Measurements from ENCODE around the gene TBC1D20. TPM values are rescaled to one million over a fixed set of nuclear protein-coding genes. Genes with fewer than 3 reads are reported as not detected.
A peak's percentile ranks its signal among the peaks of the same experiment; 100 is the strongest.

Gene TBC1D20
- total RNA-seq, 1 donor from 2014 or later, result 24.1 TPM

GRCh38 chr20:409697-410559 lies 52.4 kb downstream of the TBC1D20 start:
- peaks cover 46% of the 10 kb centered on the region for H3K4me1 Mint-ChIP-seq
- TF ChIP-seq, protein P1, sequence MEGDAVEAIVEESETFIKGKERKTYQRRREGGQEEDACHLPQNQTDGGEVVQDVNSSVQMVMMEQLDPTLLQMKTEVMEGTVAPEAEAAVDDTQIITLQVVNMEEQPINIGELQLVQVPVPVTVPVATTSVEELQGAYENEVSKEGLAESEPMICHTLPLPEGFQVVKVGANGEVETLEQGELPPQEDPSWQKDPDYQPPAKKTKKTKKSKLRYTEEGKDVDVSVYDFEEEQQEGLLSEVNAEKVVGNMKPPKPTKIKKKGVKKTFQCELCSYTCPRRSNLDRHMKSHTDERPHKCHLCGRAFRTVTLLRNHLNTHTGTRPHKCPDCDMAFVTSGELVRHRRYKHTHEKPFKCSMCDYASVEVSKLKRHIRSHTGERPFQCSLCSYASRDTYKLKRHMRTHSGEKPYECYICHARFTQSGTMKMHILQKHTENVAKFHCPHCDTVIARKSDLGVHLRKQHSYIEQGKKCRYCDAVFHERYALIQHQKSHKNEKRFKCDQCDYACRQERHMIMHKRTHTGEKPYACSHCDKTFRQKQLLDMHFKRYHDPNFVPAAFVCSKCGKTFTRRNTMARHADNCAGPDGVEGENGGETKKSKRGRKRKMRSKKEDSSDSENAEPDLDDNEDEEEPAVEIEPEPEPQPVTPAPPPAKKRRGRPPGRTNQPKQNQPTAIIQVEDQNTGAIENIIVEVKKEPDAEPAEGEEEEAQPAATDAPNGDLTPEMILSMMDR (IDR thresholded peaks at IDR 0.05), result no peak
- peak overlapping the region; percentile 79 for H3K27ac Mint-ChIP-seq
- DNase-seq, result no peak
- H3K36me3 Mint-ChIP-seq (ENCODE audit: low read depth), result peaks cover 44% of the 10 kb centered on the region
- no peak for ATAC-seq (ENCODE audit: low read depth)
- ChIA-PET CTCF (no interaction called here), POLR2A (interaction anchor here (0.7 kb wide), 1 partner anchor 80 kb away, joined by 3 read pairs; no protein-coding TSS in a partner anchor)
- peak overlapping the region; percentile 87 for H3K4me3 Mint-ChIP-seq
- no peaks in the 10 kb centered on the region for H3K9me3 Mint-ChIP-seq
- no peaks in the 10 kb centered on the region for H3K27me3 Mint-ChIP-seq
- intact Hi-C loops (cut with micrococcal nuclease), result loop anchor here (2.0 to 5.0 kb wide), 2 partner anchors 113 to 133 kb away; partner anchors contain the start of genes CSNK2A1 and ZCCHC3

DNA sequence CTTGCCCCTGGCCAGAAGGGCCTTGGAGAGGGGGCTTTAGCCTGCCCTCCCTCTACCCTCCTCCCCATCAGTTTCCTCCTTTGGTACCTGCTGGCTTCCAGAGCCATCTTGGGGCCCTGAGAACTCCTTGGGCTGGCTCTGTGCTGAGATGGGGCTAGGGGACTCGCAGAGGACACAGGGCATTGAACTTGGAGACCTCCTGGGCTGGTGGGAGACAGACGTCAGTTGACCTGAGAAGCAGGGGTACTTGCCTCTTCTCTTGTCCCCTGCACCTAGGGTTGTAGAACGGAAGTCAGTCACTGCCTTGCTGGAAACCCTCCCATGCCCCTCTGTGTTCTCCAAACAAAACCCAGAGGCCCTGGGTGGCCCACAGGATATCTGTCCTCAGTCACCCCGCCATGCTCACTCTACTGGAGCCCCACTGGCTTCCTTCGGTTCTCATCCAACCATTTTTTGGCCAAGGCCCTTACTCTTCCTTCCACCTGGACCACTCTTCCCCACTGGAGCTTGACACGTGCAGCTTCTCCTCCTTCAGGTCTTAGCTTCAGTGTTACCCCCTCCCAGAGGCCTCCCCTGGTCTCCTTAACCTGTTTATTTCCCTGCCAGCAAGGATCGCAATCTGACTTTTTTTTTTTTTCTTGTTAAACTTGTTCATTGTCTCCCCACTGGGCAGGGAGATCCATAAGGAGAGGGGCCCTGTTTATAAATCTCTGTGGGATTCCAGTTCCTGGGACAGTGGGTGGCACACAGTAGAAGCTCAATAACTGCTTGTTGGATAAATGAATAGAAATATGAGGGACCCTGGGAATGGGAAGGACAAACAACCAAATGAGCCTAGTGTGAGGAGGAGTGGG lies 53.3 kb downstream of the TBC1D20 start:
- Mint-ChIP-seq H3K27ac (peak overlapping the region; percentile 79), H3K4me3 (peak overlapping the region; percentile 87), H3K27me3 (no peaks in the 10 kb centered on the region), H3K36me3 (ENCODE audit: low read depth) (peaks cover 43% of the 10 kb centered on the region), H3K4me1 (peaks cover 46% of the 10 kb centered on the region), H3K9me3 (no peaks in the 10 kb centered on the region)
- ChIA-PET POLR2A (interaction anchor here (0.7 kb wide), 1 partner anchor 79 kb away, joined by 3 read pairs; no protein-coding TSS in a partner anchor), CTCF (no interaction called here)
- TF ChIP-seq, protein P1 (IDR thresholded peaks at IDR 0.05), result no peak
- no peak for DNase-seq
- ATAC-seq (ENCODE audit: low read depth), result peak; percentile 2
- intact Hi-C loops (cut with micrococcal nuclease), result loop anchor here (1.0 to 5.0 kb wide), 3 partner anchors 24 to 134 kb away; partner anchors contain the start of genes CSNK2A1 and ZCCHC3

GRCh38 chr20:407953-408842 lies 54.1 kb downstream of the TBC1D20 start, which contains the start of gene RBCK1:
RBCK1 (plus strand) TSS chr20:408299; CDS start chr20:408758, 459 bp downstream.
- Mint-ChIP-seq H3K27me3 (no peaks in the 10 kb centered on the region), H3K9me3 (peaks cover 3% of the 10 kb centered on the region), H3K4me1 (peaks cover 43% of the 10 kb centered on the region), H3K4me3 (peak within 1 kb of the TSS; percentile 88), H3K27ac (peak within 1 kb of the TSS; percentile 91), H3K36me3 (ENCODE audit: low read depth) (peaks cover 35% of the 10 kb centered on the region)
- CTCF ChIA-PET, result interaction anchor here (1.1 to 1.3 kb wide), 3 partner anchors 46 to 70 kb away, joined by 4 to 7 read pairs (median 5); no protein-coding TSS in a partner anchor
- TF ChIP-seq, protein P1 (IDR thresholded peaks at IDR 0.05), result no peak
- DNase-seq, result peak; percentile 93
- intact Hi-C loops (cut with micrococcal nuclease), result loop anchor here (1.0 to 5.0 kb wide), 7 partner anchors 25 to 135 kb away; partner anchors contain the start of genes CSNK2A1, TBC1D20 and ZCCHC3
- peak; percentile 78 for ATAC-seq (ENCODE audit: low read depth)
- POLR2A ChIA-PET, result interaction anchor here (0.6 to 2.4 kb wide), 14 partner anchors 22 to 426 kb away, joined by 3 to 10 read pairs (median 6); partner anchors contain the start of genes CSNK2A1, FAM110A, NRSN2 and TBC1D20

DNA sequence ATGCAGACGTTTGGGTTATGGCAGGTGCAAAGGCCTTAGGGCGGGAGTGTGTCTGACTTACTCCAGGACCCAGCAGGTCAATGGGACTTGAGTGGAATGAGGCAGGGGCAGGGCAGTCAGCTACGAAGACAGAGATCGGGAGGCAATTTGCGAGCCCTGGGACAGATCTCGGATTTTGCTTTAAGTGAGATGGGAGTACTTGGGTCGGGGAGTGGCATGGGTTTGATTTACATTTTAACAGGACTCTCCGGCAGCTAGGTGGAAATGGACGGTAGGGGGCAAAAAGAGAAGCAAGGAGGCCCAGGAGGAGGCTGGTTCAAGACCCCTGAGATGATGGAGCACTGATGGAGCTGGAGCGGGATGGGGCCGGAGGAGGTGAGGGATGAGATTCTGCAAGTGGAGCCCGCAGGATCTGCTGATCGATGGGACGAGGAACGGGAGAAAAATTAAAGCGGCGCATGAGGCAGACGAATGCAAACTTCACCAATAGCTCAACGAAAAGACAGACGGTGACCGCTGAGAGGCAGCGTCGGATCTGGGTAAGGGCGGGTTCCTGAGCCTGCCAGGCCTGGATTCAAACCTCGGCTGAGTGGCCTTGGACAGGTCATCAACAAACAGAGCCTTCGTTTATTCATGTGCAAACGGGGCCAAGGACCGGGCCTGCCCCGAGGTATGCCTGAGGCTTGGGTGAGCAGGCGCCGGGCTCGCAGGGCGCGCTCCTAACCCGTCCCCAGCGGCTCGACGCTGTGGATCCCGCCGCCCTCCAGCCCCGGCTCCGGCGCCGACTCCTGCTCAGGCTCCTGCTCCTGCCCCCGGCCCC lies 55.0 kb downstream of the TBC1D20 start:
- DNase-seq, result no peak
- Mint-ChIP-seq H3K36me3 (ENCODE audit: low read depth) (peaks cover 28% of the 10 kb centered on the region), H3K4me3 (peak overlapping the region; percentile 88), H3K27ac (peak overlapping the region; percentile 91), H3K27me3 (no peaks in the 10 kb centered on the region), H3K9me3 (peaks cover 3% of the 10 kb centered on the region), H3K4me1 (peaks cover 44% of the 10 kb centered on the region)
- ATAC-seq (ENCODE audit: low read depth), result peak; percentile 70
- intact Hi-C loops (cut with micrococcal nuclease), result loop anchor here (1.0 to 5.0 kb wide), 5 partner anchors 26 to 110 kb away; partner anchors contain the start of genes TBC1D20 and ZCCHC3
- TF ChIP-seq, protein P1 (IDR thresholded peaks at IDR 0.05), result no peak
- CTCF ChIA-PET, result interaction anchor here (0.9 to 1.3 kb wide), 4 partner anchors 45 to 74 kb away, joined by 3 to 7 read pairs (median 4); no protein-coding TSS in a partner anchor
- POLR2A ChIA-PET, result interaction anchor here (0.6 to 2.4 kb wide), 15 partner anchors 23 to 426 kb away, joined by 3 to 10 read pairs (median 5); partner anchors contain the start of genes CSNK2A1, FAM110A, NRSN2 and TBC1D20
